Esophagus (tissue), 2 donors: ENCODE measurements around the gene ICE2. TPM values are rescaled to one million over a fixed set of nuclear protein-coding genes. Genes with fewer than 3 reads are reported as not detected.
A peak's percentile ranks its signal among the peaks of the same experiment; 100 is the strongest.

Experiments used
- H3K27ac ChIP-seq, 2 donors: one replicate each; pipeline ENCODE4 v1.5.1; 2013; ENCODE audit warnings: low read depth in 2 of 2, mild to moderate bottlenecking in 2 of 2, inconsistent platforms in 1 of 2, low read length in 1 of 2, moderate library complexity in 1 of 2
- H3K27me3 ChIP-seq, 2 donors: one replicate each; pipeline ENCODE4 v1.6.1; 2013; ENCODE audit warnings: low read length in 2 of 2, control low read depth in 1 of 2, mild to moderate bottlenecking in 1 of 2; ENCODE audit not compliant: insufficient read depth in 2 of 2, control insufficient read depth in 1 of 2
- H3K36me3 ChIP-seq, 2 donors: one replicate each; pipeline ENCODE4 v1.6.1; 2013; ENCODE audit warnings: low read length in 1 of 2; ENCODE audit not compliant: control insufficient read depth in 2 of 2, insufficient read depth in 2 of 2
- H3K4me1 ChIP-seq, 2 donors: one replicate each; pipeline ENCODE4 v1.6.1; 2013; ENCODE audit warnings: low read length in 1 of 2; ENCODE audit not compliant: control insufficient read depth in 2 of 2, insufficient read depth in 2 of 2
- H3K4me3 ChIP-seq, 2 donors: one replicate each; pipeline ENCODE4 v1.5.1; 2013; ENCODE audit warnings: low read length in 2 of 2, mild to moderate bottlenecking in 2 of 2, low read depth in 1 of 2, moderate library complexity in 1 of 2
- H3K9me3 ChIP-seq, 2 donors: one replicate each; pipeline ENCODE4 v1.6.1; 2013; ENCODE audit warnings: mild to moderate bottlenecking in 2 of 2, low read depth in 1 of 2, low read length in 1 of 2, moderate library complexity in 1 of 2; ENCODE audit not compliant: control insufficient read depth in 2 of 2, insufficient read depth in 1 of 2
- WGBS, 2 donors: extraction: QIAGEN DNeasy Blood & Tissue Kit; methylation state at CpG; one replicate each; pipeline ENCODE4 v1.1.7; 2013; 5-methylcytosine and 5-hydroxymethylcytosine counted together
- polyA plus RNA-seq, 2 donors: library from polyadenylated mRNA; stranded (reverse); fragments of 200-250 nt; gene quantifications; one replicate each; pipeline ENCODE4 v1.2.3, GENCODE V29; 2013
- donor health status: healthy with polysubstance abuse.
- donor health status: Bipolar disorder and iron deficiency.

The ICE2 gene
- polyA plus RNA-seq, 2 donors, result 8.9 to 9.0 TPM

- Histone ChIP-seq H3K36me3 (peaks cover 10 to 13% of the 10 kb centered on the region in 2 donors), H3K9me3 (no peaks in the 10 kb centered on the region), H3K4me1 (peaks cover 2 to 6% of the 10 kb centered on the region in 2 donors), H3K27ac (peak overlapping the region in 1 of 2 donors; percentile 49), H3K27me3 (no peaks in the 10 kb centered on the region), H3K4me3 (no peak overlapping the region)
- WGBS, 2 donors, result 86 to 94% methylated on average over 1 of the region's 1 CpG
Observed at GRCh38 chr15:60387321-60387720, 91.6 kb downstream of the ICE2 start.

GRCh38 chr15:60386615-60387014 lies 92.3 kb downstream of the ICE2 start:
- Histone ChIP-seq H3K4me3 (no peak overlapping the region), H3K36me3 (peaks cover 10 to 13% of the 10 kb centered on the region in 2 donors), H3K27me3 (no peaks in the 10 kb centered on the region), H3K4me1 (peaks cover 2 to 6% of the 10 kb centered on the region in 2 donors), H3K27ac (no peak overlapping the region), H3K9me3 (no peaks in the 10 kb centered on the region)
- 59 to 70% methylated on average over 4 of the region's 4 CpGs for WGBS, 2 donors

GRCh38 chr15:60385620-60386552 lies 93.1 kb downstream of the ICE2 start:
- H3K9me3 ChIP-seq, result no peaks in the 10 kb centered on the region
- no peaks in the 10 kb centered on the region for H3K27me3 ChIP-seq
- no peak overlapping the region for H3K27ac ChIP-seq
- peaks cover 2 to 6% of the 10 kb centered on the region in 2 donors for H3K4me1 ChIP-seq
- peaks cover 10 to 17% of the 10 kb centered on the region in 2 donors for H3K36me3 ChIP-seq
- no peak overlapping the region for H3K4me3 ChIP-seq
- 63 to 81% methylated on average over 7 of the region's 7 CpGs for WGBS, 2 donors

GRCh38 chr15:60384526-60385126 lies 94.3 kb downstream of the ICE2 start:
- H3K9me3 ChIP-seq, result no peaks in the 10 kb centered on the region
- 83 to 85% methylated on average over 3 of the region's 3 CpGs for WGBS, 2 donors
- H3K36me3 ChIP-seq, result peaks cover 14 to 21% of the 10 kb centered on the region in 2 donors
- no peak overlapping the region for H3K27ac ChIP-seq
- no peaks in the 10 kb centered on the region for H3K27me3 ChIP-seq
- peaks cover 2 to 5% of the 10 kb centered on the region in 2 donors for H3K4me1 ChIP-seq
- H3K4me3 ChIP-seq, result no peak overlapping the region

- Histone ChIP-seq H3K27ac (no peak overlapping the region), H3K4me1 (peaks cover 2% of the 10 kb centered on the region in 2 donors), H3K9me3 (no peaks in the 10 kb centered on the region), H3K27me3 (no peaks in the 10 kb centered on the region), H3K36me3 (peaks cover 14 to 21% of the 10 kb centered on the region in 2 donors), H3K4me3 (no peak overlapping the region)
- WGBS, 2 donors, result 50 to 55% methylated on average over 3 of the region's 3 CpGs
Observed at GRCh38 chr15:60384053-60384452, 94.9 kb downstream of the ICE2 start.

GRCh38 chr15:60382773-60383674 lies 95.9 kb downstream of the ICE2 start:
- peaks cover 0 to 2% of the 10 kb centered on the region in 2 donors for H3K4me1 ChIP-seq
- WGBS, 2 donors, result 85 to 89% methylated on average over 8 of the region's 8 CpGs
- no peak overlapping the region for H3K27ac ChIP-seq
- H3K27me3 ChIP-seq, result no peaks in the 10 kb centered on the region
- H3K36me3 ChIP-seq, result peaks cover 14 to 21% of the 10 kb centered on the region in 2 donors
- H3K4me3 ChIP-seq, result no peak overlapping the region
- no peaks in the 10 kb centered on the region for H3K9me3 ChIP-seq

- peaks cover 2 to 5% of the 10 kb centered on the region in 2 donors for H3K4me1 ChIP-seq
- no peaks in the 10 kb centered on the region for H3K9me3 ChIP-seq
- 82 to 91% methylated on average over 8 of the region's 8 CpGs for WGBS, 2 donors
- H3K4me3 ChIP-seq, result no peak overlapping the region
- peaks cover 20 to 26% of the 10 kb centered on the region in 2 donors for H3K36me3 ChIP-seq
- no peaks in the 10 kb centered on the region for H3K27me3 ChIP-seq
- H3K27ac ChIP-seq, result no peak overlapping the region
Observed at GRCh38 chr15:60381148-60381788, 97.7 kb downstream of the ICE2 start.

GRCh38 chr15:60379525-60380274 lies 99.2 kb downstream of the ICE2 start:
- Histone ChIP-seq H3K4me1 (peaks cover 2 to 10% of the 10 kb centered on the region in 2 donors), H3K27ac (peak overlapping the region; percentile 35 to 57)

More at GRCh38 chr15:60379525-60380274, 99.2 kb downstream of the ICE2 start:
- Histone ChIP-seq H3K9me3 (no peaks in the 10 kb centered on the region), H3K36me3 (peaks cover 22 to 29% of the 10 kb centered on the region in 2 donors), H3K4me3 (no peak overlapping the region), H3K27me3 (no peaks in the 10 kb centered on the region)
- 53 to 65% methylated on average over 8 of the region's 8 CpGs for WGBS, 2 donors
